ENCODE results near the gene PDCD5. TPM values are rescaled to one million over a fixed set of nuclear protein-coding genes. Genes with fewer than 3 reads are reported as not detected.

Gene PDCD5
- total and polyA plus RNA-seq, 2 of the 4 experiments (the other 2 are of a cell fraction): 30.6 to 74.1 TPM

- Histone ChIP-seq H3K4me1 (ENCODE audit: control insufficient read depth, insufficient read depth, low read length) (no peaks in the 10 kb centered on the region), H3K4me2 (ENCODE audit: low read depth, low read length) (no peak overlapping the region), H2BK20ac (ENCODE audit: low read depth, low read length) (no peak overlapping the region), H3K36me3 (ENCODE audit: control insufficient read depth, insufficient read depth, low read length) (no peaks in the 10 kb centered on the region), H2BK120ac (ENCODE audit: low read depth, low read length) (no peak overlapping the region), H3K9me1 (ENCODE audit: insufficient read depth, low read length) (no peaks in the 10 kb centered on the region), H3K79me1 (ENCODE audit: low read depth in 1 of 2, low read length in 2 of 2) (no peaks in the 10 kb centered on the region), H3K23ac (ENCODE audit: low read depth, low read length) (no peak overlapping the region), H3K4me3 (ENCODE audit: insufficient read depth, low read depth, low read length) (no peak overlapping the region), H4K5ac (ENCODE audit: low read depth, low read length) (no peak overlapping the region), H2BK15ac (ENCODE audit: low read depth, low read length) (no peak overlapping the region), H3K9ac (ENCODE audit: low read depth, low read length) (no peak overlapping the region), H4K8ac (ENCODE audit: low read depth in 2 of 2, low read length in 2 of 2) (no peak overlapping the region), H3K18ac (ENCODE audit: low read depth, low read length) (no peak overlapping the region), H2AK9ac (replicated peaks; ENCODE audit: low read depth, low read length, poor library complexity) (no peak overlapping the region), H3K9me3 (ENCODE audit: control insufficient read depth, insufficient read depth, low read length) (no peaks in the 10 kb centered on the region), H3K14ac (replicated peaks; ENCODE audit: low read depth, low read length) (no peak overlapping the region), H2AFZ (replicated peaks; ENCODE audit: low read length, poor library complexity) (no peak overlapping the region), H4K20me1 (ENCODE audit: insufficient read depth, low read length) (no peaks in the 10 kb centered on the region), H3K27ac (ENCODE audit: insufficient read depth, low read length) (no peak overlapping the region), H2BK5ac (ENCODE audit: low read depth, low read length, poor library complexity, severe bottlenecking) (no peak overlapping the region), H3K27me3 (ENCODE audit: control insufficient read depth, insufficient read depth, low read length) (no peaks in the 10 kb centered on the region; the same call in 1 of the 2 replicates), H4K91ac (ENCODE audit: insufficient read depth, low read depth, low read length) (no peak overlapping the region), H2AK5ac (ENCODE audit: low read depth, low read length) (no peak overlapping the region), H3K56ac (ENCODE audit: extremely low read depth, insufficient read depth, low read length) (no peak overlapping the region), H3K4ac (ENCODE audit: low read depth, low read length) (no peak overlapping the region)
- no peak for DNase-seq
- ChIA-PET CTCF (interaction anchor here (0.6 to 1.0 kb wide), 2 partner anchors 276 to 1897 kb away, joined by 3 to 4 read pairs; no protein-coding TSS in a partner anchor), POLR2A (ENCODE audit: unreplicated experiment) (no interaction called here)
- TF ChIP-seq MAFK (IDR thresholded peaks at IDR 0.05; ENCODE audit: low read depth, low read length): no peak
- no peak for TF ChIP-seq POLR2A (IDR thresholded peaks at IDR 0.05; ENCODE audit: low read depth, low read length)
- no peak for TF ChIP-seq MXI1 (IDR thresholded peaks at IDR 0.05; ENCODE audit: borderline replicate concordance, low read depth, low read length)
- TF ChIP-seq RCOR1 (IDR thresholded peaks at IDR 0.05; ENCODE audit: insufficient replicate concordance, low read length): no peak
- TF ChIP-seq NFE2L2 (IDR thresholded peaks at IDR 0.05; ENCODE audit: low read depth, low read length): no peak
- TF ChIP-seq FOS (IDR thresholded peaks at IDR 0.05; ENCODE audit: low read depth, low read length): no peak
- TF ChIP-seq CTCF (conservative IDR thresholded peaks at IDR 0.05; ENCODE audit: low read depth, low read length): no peak
- no peak for TF ChIP-seq CHD1 (IDR thresholded peaks at IDR 0.05; ENCODE audit: low read depth, low read length)
- no peak for TF ChIP-seq USF2 (IDR thresholded peaks at IDR 0.05; ENCODE audit: low read depth, low read length)
- in situ Hi-C loops (cut with MboI; ENCODE audit: low sequenced_read_pairs) (loop anchor here (10.0 to 25.0 kb wide), 2 partner anchors 279 to 1901 kb away; no protein-coding TSS in a partner anchor), dilution Hi-C loops (cut with HindIII; ENCODE audit: low sequenced_read_pairs, unreplicated experiment) (no loop called here), intact Hi-C loops (cut with micrococcal nuclease) (no loop called here)
- ATAC-seq (ENCODE audit: low read depth): no peak
- WGBS, 2 experiments (ENCODE audit: extremely low coverage in 2 of 2, insufficient read length in 1 of 2): 75% methylated on average over 8 of the region's 9 CpGs; no CpG with 5 or more reads in 1 of the 2 experiments
- BruUV-seq (replicated peaks): no TSS peak
Observed at GRCh38 chr19:32563761-32564160, 17.2 kb upstream of the PDCD5 start.
